ENCODE results near the gene STARD13.

DNA sequence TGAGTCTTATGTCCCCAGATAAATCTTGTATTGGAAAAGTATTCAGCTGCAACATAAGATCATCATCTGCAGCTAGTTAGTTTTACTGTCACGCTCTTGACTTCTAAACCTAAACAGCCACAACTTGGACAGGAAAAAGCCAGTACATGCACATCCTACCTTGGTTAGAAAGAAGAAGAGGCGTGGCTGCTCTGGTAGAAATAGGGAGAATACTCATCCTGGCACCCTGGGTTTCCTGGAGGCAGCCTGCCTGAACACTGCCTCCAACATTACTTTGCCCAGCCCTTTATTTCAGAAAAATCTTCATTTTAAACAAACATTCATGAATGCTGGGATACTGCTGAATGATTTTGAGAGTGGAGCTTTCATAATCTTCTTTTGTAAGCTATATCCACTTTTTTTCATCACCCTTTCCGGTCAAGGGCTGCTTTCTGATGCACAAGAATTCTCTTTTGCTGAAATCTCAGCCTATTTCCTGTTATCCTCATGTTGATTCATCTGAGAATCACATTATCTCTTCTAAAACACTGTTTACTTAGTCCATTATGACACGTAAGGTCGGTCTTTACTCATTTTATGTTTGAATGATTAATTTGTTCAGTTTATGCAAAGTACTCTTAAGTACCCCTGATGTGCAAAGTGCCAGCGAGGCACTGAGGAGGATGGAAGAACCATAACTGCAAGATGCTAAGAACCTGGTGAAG lies 55.2 kb downstream of the STARD13 start:
- TF ChIP-seq, protein P1, sequence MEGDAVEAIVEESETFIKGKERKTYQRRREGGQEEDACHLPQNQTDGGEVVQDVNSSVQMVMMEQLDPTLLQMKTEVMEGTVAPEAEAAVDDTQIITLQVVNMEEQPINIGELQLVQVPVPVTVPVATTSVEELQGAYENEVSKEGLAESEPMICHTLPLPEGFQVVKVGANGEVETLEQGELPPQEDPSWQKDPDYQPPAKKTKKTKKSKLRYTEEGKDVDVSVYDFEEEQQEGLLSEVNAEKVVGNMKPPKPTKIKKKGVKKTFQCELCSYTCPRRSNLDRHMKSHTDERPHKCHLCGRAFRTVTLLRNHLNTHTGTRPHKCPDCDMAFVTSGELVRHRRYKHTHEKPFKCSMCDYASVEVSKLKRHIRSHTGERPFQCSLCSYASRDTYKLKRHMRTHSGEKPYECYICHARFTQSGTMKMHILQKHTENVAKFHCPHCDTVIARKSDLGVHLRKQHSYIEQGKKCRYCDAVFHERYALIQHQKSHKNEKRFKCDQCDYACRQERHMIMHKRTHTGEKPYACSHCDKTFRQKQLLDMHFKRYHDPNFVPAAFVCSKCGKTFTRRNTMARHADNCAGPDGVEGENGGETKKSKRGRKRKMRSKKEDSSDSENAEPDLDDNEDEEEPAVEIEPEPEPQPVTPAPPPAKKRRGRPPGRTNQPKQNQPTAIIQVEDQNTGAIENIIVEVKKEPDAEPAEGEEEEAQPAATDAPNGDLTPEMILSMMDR (IDR thresholded peaks at IDR 0.05 in 2 of 3, conservative IDR thresholded peaks at IDR 0.05 in 1 of 3; ENCODE audit: borderline replicate concordance in 1 of 3, insufficient read depth in 1 of 3, low read depth in 2 of 3, low read length in 2 of 3): no peak
- TF ChIP-seq CBX3 (IDR thresholded peaks at IDR 0.05; ENCODE audit: low read depth): no peak
